Measurements from ENCODE around the gene PALM. TPM values are rescaled to one million over a fixed set of nuclear protein-coding genes. Genes with fewer than 3 reads are reported as not detected.

Gene PALM
- total and polyA plus RNA-seq, 12 donors = 12.5 to 36.7 (median 18.7) TPM

DNA sequence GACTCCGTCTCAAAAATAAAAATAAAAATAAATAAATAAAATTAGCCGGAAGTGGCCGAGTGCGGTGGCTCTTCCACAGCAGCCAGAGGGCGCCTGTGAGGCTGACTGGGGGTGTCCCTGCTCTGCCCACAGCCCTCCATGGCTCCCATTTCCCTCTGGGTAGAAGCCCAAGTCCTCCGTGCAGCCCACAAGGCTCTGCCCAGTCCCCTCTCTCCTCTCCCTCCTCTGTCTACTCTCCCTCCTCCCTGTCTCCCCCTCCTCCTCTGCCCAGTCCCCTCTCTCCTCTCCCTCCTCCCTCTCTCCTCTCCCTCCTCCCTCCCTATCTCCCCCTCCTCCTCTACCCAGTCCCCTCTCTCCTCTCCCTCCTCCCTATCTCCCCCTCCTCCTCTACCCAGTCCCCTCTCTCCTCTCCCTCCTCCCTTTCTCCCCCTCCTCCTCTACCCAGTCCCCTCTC, 62.6 kb downstream of the PALM start:
- peak in 6 of 8 donors; percentile 31 to 68 (median 60) for ATAC-seq
- 20 to 23% methylated on average over 6 of the region's 6 CpGs for WGBS, 2 donors
- Histone ChIP-seq H3K36me3 (no peaks in the 10 kb centered on the region), H3K27me3 (no peaks in the 10 kb centered on the region), H3K9me3 (no peaks in the 10 kb centered on the region), H3K4me3 (no peak overlapping the region), H3K27ac (no peak overlapping the region), H3K4me1 (peaks cover 0 to 12% (median 7%) of the 10 kb centered on the region in 9 donors)
- TF ChIP-seq, protein P1, sequence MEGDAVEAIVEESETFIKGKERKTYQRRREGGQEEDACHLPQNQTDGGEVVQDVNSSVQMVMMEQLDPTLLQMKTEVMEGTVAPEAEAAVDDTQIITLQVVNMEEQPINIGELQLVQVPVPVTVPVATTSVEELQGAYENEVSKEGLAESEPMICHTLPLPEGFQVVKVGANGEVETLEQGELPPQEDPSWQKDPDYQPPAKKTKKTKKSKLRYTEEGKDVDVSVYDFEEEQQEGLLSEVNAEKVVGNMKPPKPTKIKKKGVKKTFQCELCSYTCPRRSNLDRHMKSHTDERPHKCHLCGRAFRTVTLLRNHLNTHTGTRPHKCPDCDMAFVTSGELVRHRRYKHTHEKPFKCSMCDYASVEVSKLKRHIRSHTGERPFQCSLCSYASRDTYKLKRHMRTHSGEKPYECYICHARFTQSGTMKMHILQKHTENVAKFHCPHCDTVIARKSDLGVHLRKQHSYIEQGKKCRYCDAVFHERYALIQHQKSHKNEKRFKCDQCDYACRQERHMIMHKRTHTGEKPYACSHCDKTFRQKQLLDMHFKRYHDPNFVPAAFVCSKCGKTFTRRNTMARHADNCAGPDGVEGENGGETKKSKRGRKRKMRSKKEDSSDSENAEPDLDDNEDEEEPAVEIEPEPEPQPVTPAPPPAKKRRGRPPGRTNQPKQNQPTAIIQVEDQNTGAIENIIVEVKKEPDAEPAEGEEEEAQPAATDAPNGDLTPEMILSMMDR (IDR thresholded peaks at IDR 0.05) = peak; percentile 39 to 67 (median 60)
- DNase-seq = peak in 1 of 2 donors; percentile 57
- intact Hi-C loops (cut with DNase I) = loop anchor here in 9 of 10 donors (2.0 to 10.0 kb wide), 5 partner anchors 86 to 211 kb away; partner anchors contain the start of genes WDR18 (in 5 of the 9), CFD (in 2 of the 9) and KISS1R (in 1 of the 9)

DNA sequence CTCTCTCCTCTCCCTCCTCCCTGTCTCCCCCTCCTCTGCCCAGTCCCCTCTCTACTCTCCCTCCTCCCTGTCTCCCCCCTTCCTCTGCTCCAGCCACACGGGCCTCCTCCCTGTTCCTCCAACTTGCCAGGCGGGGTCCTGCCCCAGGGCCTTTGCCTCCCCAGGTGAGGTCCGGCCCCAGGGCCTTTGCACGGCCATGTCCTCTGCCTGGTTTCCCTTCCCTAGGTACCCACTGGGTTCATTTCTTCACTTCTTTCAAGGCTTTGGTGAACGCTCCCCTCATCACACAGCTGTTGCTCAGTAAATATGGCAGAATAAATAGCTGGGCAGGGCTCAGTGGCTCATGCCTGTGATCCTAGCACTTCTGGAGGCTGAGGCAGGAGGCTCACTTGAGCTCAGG, 63.3 kb downstream of the PALM start:
- Histone ChIP-seq H3K27me3 (no peaks in the 10 kb centered on the region), H3K36me3 (no peaks in the 10 kb centered on the region), H3K9me3 (no peaks in the 10 kb centered on the region), H3K4me3 (no peak overlapping the region), H3K4me1 (peaks cover 0 to 12% (median 7%) of the 10 kb centered on the region in 9 donors), H3K27ac (no peak overlapping the region)
- 89 to 93% methylated on average over 5 of the region's 5 CpGs for WGBS, 2 donors
- DNase-seq = no peak
- intact Hi-C loops (cut with DNase I) = loop anchor here in 7 of 10 donors (2.0 to 10.0 kb wide), 5 partner anchors 85 to 210 kb away; partner anchors contain the start of genes WDR18 (in 5 of the 7), CFD (in 2 of the 7) and KISS1R (in 1 of the 7)
- TF ChIP-seq, protein P1 (IDR thresholded peaks at IDR 0.05) = no peak
- no peak for ATAC-seq

DNA sequence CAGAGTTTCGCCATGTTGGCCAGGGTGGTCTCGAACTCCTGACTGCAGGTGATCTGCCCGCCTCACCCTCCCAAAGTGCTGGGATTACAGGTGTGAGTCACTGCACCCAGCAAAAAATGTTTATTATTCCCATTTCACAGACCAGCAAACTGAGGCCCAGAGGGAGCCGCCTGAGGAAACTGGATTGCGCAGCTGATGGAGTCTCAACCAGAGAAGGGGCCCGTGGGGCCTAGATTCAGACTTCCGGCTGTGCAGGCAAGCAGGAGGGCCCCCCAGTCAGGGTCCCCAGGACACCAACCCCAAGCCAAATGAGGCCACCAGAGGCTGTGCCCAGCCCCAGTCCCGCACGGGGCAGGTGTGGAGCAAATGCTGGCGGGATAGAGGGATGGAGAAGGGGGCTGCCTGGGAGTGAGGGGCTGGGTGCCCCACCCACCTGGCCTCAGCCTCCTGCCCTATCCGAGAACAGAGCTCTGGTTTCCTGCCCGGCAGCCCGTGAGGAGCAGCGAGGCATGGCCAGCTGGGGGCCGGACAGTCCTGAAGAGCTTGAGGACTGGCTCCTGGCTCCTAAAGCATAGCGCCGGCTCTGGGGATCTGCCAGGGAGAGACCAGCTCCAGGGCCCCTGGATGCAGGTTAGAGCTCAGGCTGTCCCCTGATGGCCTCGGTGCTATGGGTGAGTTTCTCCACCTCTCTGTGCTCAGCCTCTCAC, 64.1 kb downstream of the PALM start:
- peak in 1 of 8 donors; percentile 28 for ATAC-seq
- no peaks in the 10 kb centered on the region for H3K9me3 ChIP-seq
- TF ChIP-seq, protein P1 (IDR thresholded peaks at IDR 0.05) = no peak
- 64 to 69% methylated on average over 18 of the region's 18 CpGs for WGBS, 2 donors
- H3K36me3 ChIP-seq = no peaks in the 10 kb centered on the region
- H3K27me3 ChIP-seq = no peaks in the 10 kb centered on the region
- no peak overlapping the region for H3K4me3 ChIP-seq
- intact Hi-C loops (cut with DNase I) = loop anchor here in 7 of 10 donors (2.0 to 10.0 kb wide), 5 partner anchors 84 to 209 kb away; partner anchors contain the start of genes WDR18 (in 5 of the 7), CFD (in 2 of the 7) and KISS1R (in 1 of the 7)
- H3K27ac ChIP-seq = no peak overlapping the region
- DNase-seq = no peak
- peaks cover 0 to 12% (median 7%) of the 10 kb centered on the region in 9 donors for H3K4me1 ChIP-seq

DNA sequence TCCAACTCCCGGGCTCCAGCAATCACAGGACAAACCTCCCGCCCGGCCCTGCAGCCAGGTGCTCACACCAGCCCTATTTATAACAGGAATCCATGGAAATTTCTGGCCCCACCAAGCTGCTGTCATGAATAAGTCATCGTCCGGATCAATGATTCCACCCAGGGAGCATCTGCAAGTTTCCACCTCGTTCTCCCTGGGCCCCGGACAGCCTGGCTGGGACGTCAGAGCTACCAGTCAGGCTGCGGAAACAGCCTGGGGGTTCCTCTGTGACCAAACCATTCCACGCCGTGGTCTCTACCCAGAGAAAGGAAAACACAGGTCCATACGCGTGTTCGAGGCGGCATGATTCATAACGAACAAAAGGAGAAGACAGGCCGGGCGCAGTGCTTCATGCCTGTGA, 67.8 kb downstream of the PALM start:
- H3K4me1 ChIP-seq = peaks cover 0 to 24% (median 10%) of the 10 kb centered on the region in 9 donors
- peaks cover 0 to 4% (median 0%) of the 10 kb centered on the region in 7 donors for H3K27me3 ChIP-seq
- intact Hi-C loops (cut with DNase I) = loop anchor here in 1 of 10 donors (10.0 kb wide), 1 partner anchor 88 kb away; no protein-coding TSS in a partner anchor
- TF ChIP-seq, protein P1 (IDR thresholded peaks at IDR 0.05) = no peak
- H3K4me3 ChIP-seq = no peak overlapping the region
- H3K9me3 ChIP-seq = no peaks in the 10 kb centered on the region
- no peak overlapping the region for H3K27ac ChIP-seq
- H3K36me3 ChIP-seq = no peaks in the 10 kb centered on the region
- 90 to 91% methylated on average over 18 of the region's 18 CpGs for WGBS, 2 donors
- ATAC-seq (no peak), DNase-seq (no peak)

All from heart right ventricle (tissue), 16 donors.